HG03159 (cell line): Measurements from ENCODE around the gene GPBP1L1.
"Not testable (repeated sequence)": the region's sequence is repeated elsewhere in the genome, so short reads cannot be mapped to it uniquely, and the experiment has no call there.

Experiments used
- ATAC-seq: cut with Tn5 transposase; IDR thresholded peaks from one replicate; pipeline ENCODE4 v1.9.1; 2021; ENCODE audit warnings: mild to moderate bottlenecking, moderate library complexity; ENCODE audit not compliant: unreplicated experiment

GPBP1L1 gene

GRCh38 chr1:45686288-45687013, at the start of gene GPBP1L1:
Gene GPBP1L1, minus strand, starts transcription at chr1:45686533. Its CDS starts 27,446 bp downstream, at chr1:45659087.
- ATAC-seq = peak; percentile 63

GRCh38 chr1:45730780-45731319, 44.5 kb upstream of the GPBP1L1 start:
- ATAC-seq = no peak

GRCh38 chr1:45730075-45730779, 43.9 kb upstream of the GPBP1L1 start:
- no peak for ATAC-seq

- not testable (repeated sequence) for ATAC-seq
Observed at GRCh38 chr1:45726007-45726406, 39.7 kb upstream of the GPBP1L1 start.

- ATAC-seq = no peak
Observed at GRCh38 chr1:45723248-45723930, 37.1 kb upstream of the GPBP1L1 start.

- ATAC-seq = no peak
Observed at GRCh38 chr1:45722809-45723208, 36.5 kb upstream of the GPBP1L1 start.

GRCh38 chr1:45721207-45721606, 34.9 kb upstream of the GPBP1L1 start:
- ATAC-seq = no peak

- ATAC-seq = no peak
Observed at GRCh38 chr1:45718289-45718688, 32.0 kb upstream of the GPBP1L1 start.

- ATAC-seq = not testable (repeated sequence)
Observed at GRCh38 chr1:45717386-45717785, 31.1 kb upstream of the GPBP1L1 start.

- no peak for ATAC-seq
Observed at GRCh38 chr1:45716700-45717099, 30.4 kb upstream of the GPBP1L1 start.

GRCh38 chr1:45713711-45714110, 27.4 kb upstream of the GPBP1L1 start:
- no peak for ATAC-seq

- no peak for ATAC-seq
Observed at GRCh38 chr1:45704637-45705036, 18.3 kb upstream of the GPBP1L1 start.

GRCh38 chr1:45694823-45695222, 8.5 kb upstream of the GPBP1L1 start:
- ATAC-seq = no peak

- ATAC-seq = not testable (repeated sequence)
Observed at GRCh38 chr1:45693811-45694210, 7.5 kb upstream of the GPBP1L1 start.

- ATAC-seq = peak; percentile 26
Observed at GRCh38 chr1:45687754-45688740, 1.7 kb upstream of the GPBP1L1 start, which contains the start of gene TMEM69. Gene TMEM69, plus strand, starts transcription at chr1:45688181. Its CDS starts 2,888 bp downstream, at chr1:45691069.

GRCh38 chr1:45687014-45687753, 851 bp upstream of the GPBP1L1 start:
- ATAC-seq = peak; percentile 75

- peak; percentile 8 for ATAC-seq
Observed at GRCh38 chr1:45686015-45686287, 382 bp downstream of the GPBP1L1 start.

GRCh38 chr1:45685308-45686014, 872 bp downstream of the GPBP1L1 start:
- no peak for ATAC-seq

- no peak for ATAC-seq
Observed at GRCh38 chr1:45684402-45684801, 1.9 kb downstream of the GPBP1L1 start.
